Measurements from ENCODE around the gene VPS16.

The VPS16 gene

GRCh38 chr20:2799688-2800520 is 40.6 kb upstream of the VPS16 start:
- TF ChIP-seq CTCF (IDR thresholded peaks at IDR 0.05), result no peak
- Histone ChIP-seq H3K27ac (no peak overlapping the region), H3K4me1 (ENCODE audit: control insufficient read depth in 1 of 2, insufficient read depth in 1 of 2, low read depth in 1 of 2, low read length in 1 of 2) (peaks cover 19 to 25% of the 10 kb centered on the region in 2 experiments), H3K9me3 (no peaks in the 10 kb centered on the region), H3K4me3 (ENCODE audit: low read depth in 1 of 2, low read length in 1 of 2) (peak overlapping the region; percentile 30 to 43), H3K36me3 (no peaks in the 10 kb centered on the region), H3K27me3 (peaks cover 66% of the 10 kb centered on the region)

GRCh38 chr20:2800521-2801285 is 39.8 kb upstream of the VPS16 start, which contains the start of gene CPXM1:
Gene CPXM1, minus strand, starts transcription at chr20:2800627. Its CDS starts 55 bp downstream, at chr20:2800572.
- peaks cover 74% of the 10 kb centered on the region for H3K27me3 ChIP-seq

GRCh38 chr20:2801286-2801728 is 39.2 kb upstream of the VPS16 start:
- Histone ChIP-seq H3K9me3 (no peaks in the 10 kb centered on the region), H3K4me3 (ENCODE audit: low read depth in 1 of 2, low read length in 1 of 2) (no peak overlapping the region), H3K27ac (no peak overlapping the region), H3K4me1 (ENCODE audit: control insufficient read depth in 1 of 2, insufficient read depth in 1 of 2, low read depth in 1 of 2, low read length in 1 of 2) (peaks cover 19 to 25% of the 10 kb centered on the region in 2 experiments), H3K36me3 (no peaks in the 10 kb centered on the region), H3K27me3 (peaks cover 80% of the 10 kb centered on the region)
- no peak for TF ChIP-seq CTCF (IDR thresholded peaks at IDR 0.05)

More at GRCh38 chr20:2800521-2801285, 39.8 kb upstream of the VPS16 start, which contains the start of gene CPXM1:
- Histone ChIP-seq H3K36me3 (no peaks in the 10 kb centered on the region), H3K9me3 (no peaks in the 10 kb centered on the region), H3K27ac (no peak within 1 kb of the TSS), H3K4me3 (ENCODE audit: low read depth in 1 of 2, low read length in 1 of 2) (peak within 1 kb of the TSS; percentile 30 to 43), H3K4me1 (ENCODE audit: control insufficient read depth in 1 of 2, insufficient read depth in 1 of 2, low read depth in 1 of 2, low read length in 1 of 2) (peaks cover 19 to 25% of the 10 kb centered on the region in 2 experiments)
- TF ChIP-seq CTCF (IDR thresholded peaks at IDR 0.05), result no peak

- no peaks in the 10 kb centered on the region for H3K9me3 ChIP-seq
- peaks cover 19 to 20% of the 10 kb centered on the region in 2 experiments for H3K4me1 ChIP-seq (ENCODE audit: control insufficient read depth in 1 of 2, insufficient read depth in 1 of 2, low read depth in 1 of 2, low read length in 1 of 2)
- H3K27ac ChIP-seq, result no peak overlapping the region
- peaks cover 98% of the 10 kb centered on the region for H3K27me3 ChIP-seq
- H3K36me3 ChIP-seq, result no peaks in the 10 kb centered on the region
- TF ChIP-seq CTCF (IDR thresholded peaks at IDR 0.05), result no peak
- H3K4me3 ChIP-seq (ENCODE audit: low read depth in 1 of 2, low read length in 1 of 2), result no peak overlapping the region
Measured at GRCh38 chr20:2804041-2804828, 36.3 kb upstream of the VPS16 start.

Data from neutrophil (primary cell).